GM12801 (cell line): ENCODE measurements around the gene REM2.

ENCODE experiments used
- CTCF ChIP-seq: IDR thresholded peaks from one replicate; pipeline ENCODE4 v1.5.1; 2011; ENCODE audit warnings: control low read depth; ENCODE audit not compliant: insufficient read length; ENCODE audit errors: extremely low read depth

REM2 gene

GRCh38 chr14:22883173-22883976 lies at the start of gene REM2:
TSS of gene REM2 (plus strand) at chr14:22883222. CDS start at chr14:22883288, 66 bp downstream.
- TF ChIP-seq CTCF: no peak

GRCh38 chr14:22835505-22835904 lies 47.5 kb upstream of the REM2 start:
- TF ChIP-seq CTCF: no peak

- no peak for TF ChIP-seq CTCF
Measured at GRCh38 chr14:22836301-22837113, 46.5 kb upstream of the REM2 start, which contains the start of gene MMP14. TSS of gene MMP14 (plus strand) at chr14:22836585. CDS start at chr14:22836818, 233 bp downstream.

GRCh38 chr14:22837114-22837749 lies 45.8 kb upstream of the REM2 start:
- TF ChIP-seq CTCF: no peak

- no peak for TF ChIP-seq CTCF
Measured at GRCh38 chr14:22837750-22838538, 45.1 kb upstream of the REM2 start.

GRCh38 chr14:22838631-22839041 lies 44.4 kb upstream of the REM2 start:
- TF ChIP-seq CTCF: no peak
